Measurements from ENCODE around the gene LY6G5C. TPM values are rescaled to one million over a fixed set of nuclear protein-coding genes. Genes with fewer than 3 reads are reported as not detected.

LY6G5C gene
- total and polyA plus RNA-seq, 2 experiments from 2014 or later = 1.7 to 5.1 TPM

DNA sequence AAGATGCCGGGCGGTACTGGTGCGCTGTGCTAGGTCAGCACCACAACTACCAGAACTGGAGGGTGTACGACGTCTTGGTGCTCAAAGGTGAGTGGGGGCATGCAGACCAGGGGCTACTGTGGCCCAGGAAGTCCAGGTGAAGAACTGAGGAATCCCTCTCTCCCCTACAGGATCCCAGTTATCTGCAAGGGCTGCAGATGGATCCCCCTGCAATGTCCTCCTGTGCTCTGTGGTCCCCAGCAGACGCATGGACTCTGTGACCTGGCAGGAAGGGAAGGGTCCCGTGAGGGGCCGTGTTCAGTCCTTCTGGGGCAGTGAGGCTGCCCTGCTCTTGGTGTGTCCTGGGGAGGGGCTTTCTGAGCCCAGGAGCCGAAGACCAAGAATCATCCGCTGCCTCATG, 26.8 kb upstream of the LY6G5C start:
- H3K4me1 ChIP-seq (ENCODE audit: insufficient read depth) = no peaks in the 10 kb centered on the region
- no peak for DNase-seq
- no peak overlapping the region for H3K9ac ChIP-seq
- H3K9me2 ChIP-seq (ENCODE audit: insufficient read depth) = no peaks in the 10 kb centered on the region
- no peaks in the 10 kb centered on the region for H4K20me1 ChIP-seq (ENCODE audit: insufficient read depth)
- H3K4me3 ChIP-seq = no peak overlapping the region
- H3K79me2 ChIP-seq (ENCODE audit: insufficient read depth) = peaks cover 1% of the 10 kb centered on the region
- H3F3A ChIP-seq (ENCODE audit: insufficient read depth) = no peaks in the 10 kb centered on the region
- no peaks in the 10 kb centered on the region for H3K9me3 ChIP-seq (ENCODE audit: low read depth)
- no peaks in the 10 kb centered on the region for H3K27me3 ChIP-seq (replicated peaks; ENCODE audit: insufficient read depth)
- 77 to 78% methylated on average over 10 of the region's 10 CpGs for WGBS, 2 experiments (ENCODE audit: low coverage in 1 of 2, low lambda C conversion rate in 2 of 2, missing lambda C conversion rate in 2 of 2)
- in situ Hi-C loops (cut with MboI) = no loop called here
- H3K27ac ChIP-seq = no peak overlapping the region
- TF ChIP-seq EZH2 (IDR thresholded peaks at IDR 0.05; ENCODE audit: insufficient read depth, poor library complexity, severe bottlenecking) (no peak), EZH2phosphoT487 (IDR thresholded peaks at IDR 0.05; ENCODE audit: insufficient read depth, low read depth) (no peak)
- H3K36me3 ChIP-seq (ENCODE audit: low read depth) = no peaks in the 10 kb centered on the region
- H2AFZ ChIP-seq = no peak overlapping the region
- H3K4me2 ChIP-seq (ENCODE audit: unreplicated experiment) = no peak overlapping the region

DNA sequence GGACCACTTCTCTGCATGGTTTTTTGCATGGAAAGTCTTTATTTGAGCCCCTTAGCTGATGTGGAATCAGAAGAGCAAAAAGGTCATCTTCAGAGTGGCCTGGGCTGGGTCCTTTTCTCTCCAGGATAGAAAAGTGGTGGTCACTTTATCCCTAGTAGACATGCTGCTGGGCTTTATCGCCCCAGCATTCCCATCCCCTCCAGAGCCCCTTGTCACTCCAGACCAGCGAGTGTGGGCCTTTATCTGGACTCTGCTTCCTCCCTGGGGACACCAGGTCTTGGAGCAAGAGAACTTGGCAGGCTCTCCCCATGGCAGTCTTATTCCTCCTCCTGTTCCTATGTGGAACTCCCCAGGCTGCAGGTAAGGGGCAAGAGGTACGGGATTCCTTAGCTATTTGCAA, 25.7 kb upstream of the LY6G5C start, which contains the start of gene LY6G6F:
Gene LY6G6F (plus strand): TSS at position 268 of the 400 bp plus-strand sequence. CDS start 41 bp downstream, at position 309.
- peaks cover 12% of the 10 kb centered on the region for H3K79me2 ChIP-seq (ENCODE audit: insufficient read depth)
- H3K4me1 ChIP-seq (ENCODE audit: insufficient read depth) = peaks cover 6% of the 10 kb centered on the region
- H3K4me3 ChIP-seq = no peak within 1 kb of the TSS
- no peaks in the 10 kb centered on the region for H3F3A ChIP-seq (ENCODE audit: insufficient read depth)
- 23 to 38% methylated on average over 3 of the region's 3 CpGs for WGBS, 2 experiments (ENCODE audit: low coverage in 1 of 2, low lambda C conversion rate in 2 of 2, missing lambda C conversion rate in 2 of 2)
- H3K27ac ChIP-seq = no peak within 1 kb of the TSS
- no peak within 1 kb of the TSS for H2AFZ ChIP-seq
- H3K9ac ChIP-seq = no peak within 1 kb of the TSS
- no peak within 1 kb of the TSS for H3K4me2 ChIP-seq (ENCODE audit: unreplicated experiment)
- in situ Hi-C loops (cut with MboI) = no loop called here
- no peaks in the 10 kb centered on the region for H3K9me2 ChIP-seq (ENCODE audit: insufficient read depth)
- no peaks in the 10 kb centered on the region for H3K9me3 ChIP-seq (ENCODE audit: low read depth)
- no peaks in the 10 kb centered on the region for H3K27me3 ChIP-seq (replicated peaks; ENCODE audit: insufficient read depth)
- H3K36me3 ChIP-seq (ENCODE audit: low read depth) = no peaks in the 10 kb centered on the region
- H4K20me1 ChIP-seq (ENCODE audit: insufficient read depth) = no peaks in the 10 kb centered on the region
- no peak for TF ChIP-seq EZH2phosphoT487 (IDR thresholded peaks at IDR 0.05; ENCODE audit: insufficient read depth, low read depth)
- no peak for TF ChIP-seq EZH2 (IDR thresholded peaks at IDR 0.05; ENCODE audit: insufficient read depth, poor library complexity, severe bottlenecking)
- no peak for DNase-seq

DNA sequence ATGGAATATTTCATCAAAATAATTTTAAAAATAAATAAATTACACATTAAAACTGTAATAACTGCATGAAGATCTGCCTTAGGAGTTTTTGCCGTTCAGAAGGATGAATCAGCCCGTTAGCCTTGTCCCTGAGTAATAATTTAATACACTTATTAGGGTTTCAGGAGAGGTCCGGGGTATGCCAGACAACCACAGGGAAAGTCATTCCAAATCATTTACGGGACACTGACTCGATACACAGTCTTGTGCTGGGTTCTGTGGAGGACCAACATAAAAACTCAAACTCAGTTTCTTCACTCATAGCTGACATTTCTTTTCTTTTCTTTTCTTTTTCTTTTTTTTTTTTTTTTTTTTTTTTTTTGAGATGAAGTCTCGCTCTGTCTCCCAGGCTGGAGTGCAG, 25.1 kb upstream of the LY6G5C start:
- Histone ChIP-seq H2AFZ (no peak overlapping the region), H4K20me1 (ENCODE audit: insufficient read depth) (no peaks in the 10 kb centered on the region), H3K27ac (no peak overlapping the region), H3K4me2 (ENCODE audit: unreplicated experiment) (no peak overlapping the region), H3K79me2 (ENCODE audit: insufficient read depth) (peaks cover 19% of the 10 kb centered on the region), H3K4me3 (no peak overlapping the region), H3K9ac (no peak overlapping the region), H3K9me3 (ENCODE audit: low read depth) (no peaks in the 10 kb centered on the region), H3K9me2 (ENCODE audit: insufficient read depth) (no peaks in the 10 kb centered on the region), H3K4me1 (ENCODE audit: insufficient read depth) (peaks cover 8% of the 10 kb centered on the region), H3K27me3 (replicated peaks; ENCODE audit: insufficient read depth) (no peaks in the 10 kb centered on the region), H3K36me3 (ENCODE audit: low read depth) (no peaks in the 10 kb centered on the region), H3F3A (ENCODE audit: insufficient read depth) (no peaks in the 10 kb centered on the region)
- in situ Hi-C loops (cut with MboI) = no loop called here
- DNase-seq = no peak
- WGBS, 2 experiments (ENCODE audit: low coverage in 1 of 2, low lambda C conversion rate in 2 of 2, missing lambda C conversion rate in 2 of 2) = 78 to 82% methylated on average over 5 to 6 of the region's 6 CpGs
- TF ChIP-seq EZH2 (IDR thresholded peaks at IDR 0.05; ENCODE audit: insufficient read depth, poor library complexity, severe bottlenecking) (no peak), EZH2phosphoT487 (IDR thresholded peaks at IDR 0.05; ENCODE audit: insufficient read depth, low read depth) (no peak)

DNA sequence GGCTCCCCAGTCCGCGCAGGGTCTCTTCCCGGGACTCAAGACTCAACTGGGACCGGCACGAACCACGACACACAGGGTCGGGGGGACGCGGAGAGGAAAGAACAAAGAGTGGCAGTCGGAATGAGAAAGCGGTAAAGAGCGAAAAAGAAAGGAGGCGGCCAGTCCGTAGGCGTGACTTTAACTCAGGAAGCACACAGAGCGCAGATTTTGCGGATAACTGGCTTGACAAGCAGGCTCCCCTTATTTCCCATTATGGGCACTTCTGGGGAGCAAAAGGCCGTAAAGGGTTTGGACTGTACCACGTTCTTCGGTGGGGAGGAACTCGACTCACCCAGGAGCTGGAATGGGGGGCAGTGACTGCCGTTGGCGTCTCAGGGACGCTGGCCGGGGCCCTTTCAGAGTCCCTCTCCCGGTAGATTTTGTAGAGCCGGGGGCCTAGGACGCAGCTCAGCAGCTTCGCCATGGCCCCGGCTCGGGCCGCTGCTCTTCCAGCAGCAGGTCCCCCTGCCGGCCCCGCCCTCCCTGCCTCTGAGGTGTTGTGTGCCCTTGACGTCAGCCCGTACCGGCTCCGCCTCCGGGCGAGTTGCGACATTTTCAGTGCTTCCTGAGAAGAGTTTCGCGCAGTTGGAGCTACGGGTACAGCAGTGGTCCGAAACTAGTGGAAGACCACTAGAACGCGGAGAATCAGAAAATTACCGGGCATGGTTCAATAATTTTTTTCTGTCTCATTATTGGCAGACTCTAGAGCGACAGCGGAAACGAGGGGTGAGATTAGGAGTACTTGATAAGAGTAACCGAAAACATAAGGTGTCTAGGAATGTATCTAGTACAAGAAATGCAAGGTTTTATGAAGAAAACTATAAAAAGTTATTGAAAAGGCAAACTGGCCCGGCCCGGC, 22.2 kb upstream of the LY6G5C start, which contains the start of gene ABHD16A:
Gene ABHD16A (minus strand): TSS at position 506 of the 898 bp plus-strand sequence. CDS start 43 bp downstream, at position 463.
- peak within 1 kb of the TSS; percentile 86 for H3K9ac ChIP-seq
- H2AFZ ChIP-seq = peak within 1 kb of the TSS; percentile 96
- no peaks in the 10 kb centered on the region for H3K27me3 ChIP-seq (replicated peaks; ENCODE audit: insufficient read depth)
- H3K9me2 ChIP-seq (ENCODE audit: insufficient read depth) = no peaks in the 10 kb centered on the region
- DNase-seq = peak; percentile 99
- H4K20me1 ChIP-seq (ENCODE audit: insufficient read depth) = no peaks in the 10 kb centered on the region
- 2% methylated on average over 48 to 54 of the region's 54 CpGs for WGBS, 2 experiments (ENCODE audit: low coverage in 1 of 2, low lambda C conversion rate in 2 of 2, missing lambda C conversion rate in 2 of 2)
- H3K9me3 ChIP-seq (ENCODE audit: low read depth) = no peaks in the 10 kb centered on the region
- peaks cover 6% of the 10 kb centered on the region; the same call in 1 of the 2 replicates for H3K36me3 ChIP-seq (ENCODE audit: low read depth)
- peak within 1 kb of the TSS; percentile 90 for H3K27ac ChIP-seq
- no peaks in the 10 kb centered on the region for H3F3A ChIP-seq (ENCODE audit: insufficient read depth)
- in situ Hi-C loops (cut with MboI) = no loop called here
- H3K4me2 ChIP-seq (ENCODE audit: unreplicated experiment) = peak within 1 kb of the TSS; percentile 99
- H3K79me2 ChIP-seq (ENCODE audit: insufficient read depth) = peaks cover 36% of the 10 kb centered on the region
- no peak for TF ChIP-seq EZH2 (IDR thresholded peaks at IDR 0.05; ENCODE audit: insufficient read depth, poor library complexity, severe bottlenecking)
- TF ChIP-seq EZH2phosphoT487 (IDR thresholded peaks at IDR 0.05; ENCODE audit: insufficient read depth, low read depth) = no peak
- peaks cover 8% of the 10 kb centered on the region for H3K4me1 ChIP-seq (ENCODE audit: insufficient read depth)
- peak within 1 kb of the TSS; percentile 96 for H3K4me3 ChIP-seq
